ENCODE measurements around the gene CDK2AP2. TPM values are rescaled to one million over a fixed set of nuclear protein-coding genes. Genes with fewer than 3 reads are reported as not detected.
"Not testable (repeated sequence)": the region's sequence is repeated elsewhere in the genome, so short reads cannot be mapped to it uniquely, and the experiment has no call there.

Gene CDK2AP2
- total RNA-seq, 4 donors from 2014 or later = 32.0 to 55.2 (median 38.1) TPM

DNA sequence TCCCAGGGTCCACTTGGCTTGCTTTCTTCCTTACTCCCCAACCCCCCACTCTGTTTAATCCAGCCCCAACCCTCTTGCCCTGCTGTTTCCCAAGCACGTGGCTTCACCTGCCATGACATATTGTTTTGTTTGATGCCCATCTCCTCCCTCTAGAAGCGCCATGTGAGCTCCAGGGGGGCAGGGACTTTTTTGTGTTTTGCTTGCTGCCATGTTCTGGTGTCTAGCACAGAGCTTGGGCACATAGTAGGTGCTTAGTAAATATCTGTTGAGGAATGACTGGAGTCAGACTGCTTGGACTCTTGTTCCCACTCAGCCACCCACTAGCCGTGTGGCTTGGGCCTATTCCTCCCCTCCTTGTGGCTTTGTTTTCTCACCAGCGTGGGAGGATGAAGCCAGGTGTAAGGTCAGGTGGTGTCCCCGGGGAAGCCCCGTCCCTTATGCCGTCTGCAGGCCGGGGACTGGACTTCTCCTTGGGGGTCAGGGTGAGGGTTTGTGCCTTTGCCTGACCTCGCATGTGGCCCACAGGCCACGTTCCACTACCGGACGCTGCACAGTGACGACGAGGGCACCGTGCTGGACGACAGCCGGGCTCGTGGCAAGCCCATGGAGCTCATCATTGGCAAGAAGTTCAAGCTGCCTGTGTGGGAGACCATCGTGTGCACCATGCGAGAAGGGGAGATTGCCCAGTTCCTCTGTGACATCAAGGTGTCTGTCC lies 21.3 kb downstream of the CDK2AP2 start:
- Histone ChIP-seq H3K9me3 (no peaks in the 10 kb centered on the region), H3K4me1 (peaks cover 19 to 48% (median 23%) of the 10 kb centered on the region in 3 donors), H3K27ac (peak overlapping the region in 1 of 4 donors; percentile 44), H3K4me3 (no peak overlapping the region), H3K36me3 (peaks cover 18 to 49% (median 42%) of the 10 kb centered on the region in 3 donors), H3K27me3 (no peaks in the 10 kb centered on the region)
- TF ChIP-seq, protein P1, sequence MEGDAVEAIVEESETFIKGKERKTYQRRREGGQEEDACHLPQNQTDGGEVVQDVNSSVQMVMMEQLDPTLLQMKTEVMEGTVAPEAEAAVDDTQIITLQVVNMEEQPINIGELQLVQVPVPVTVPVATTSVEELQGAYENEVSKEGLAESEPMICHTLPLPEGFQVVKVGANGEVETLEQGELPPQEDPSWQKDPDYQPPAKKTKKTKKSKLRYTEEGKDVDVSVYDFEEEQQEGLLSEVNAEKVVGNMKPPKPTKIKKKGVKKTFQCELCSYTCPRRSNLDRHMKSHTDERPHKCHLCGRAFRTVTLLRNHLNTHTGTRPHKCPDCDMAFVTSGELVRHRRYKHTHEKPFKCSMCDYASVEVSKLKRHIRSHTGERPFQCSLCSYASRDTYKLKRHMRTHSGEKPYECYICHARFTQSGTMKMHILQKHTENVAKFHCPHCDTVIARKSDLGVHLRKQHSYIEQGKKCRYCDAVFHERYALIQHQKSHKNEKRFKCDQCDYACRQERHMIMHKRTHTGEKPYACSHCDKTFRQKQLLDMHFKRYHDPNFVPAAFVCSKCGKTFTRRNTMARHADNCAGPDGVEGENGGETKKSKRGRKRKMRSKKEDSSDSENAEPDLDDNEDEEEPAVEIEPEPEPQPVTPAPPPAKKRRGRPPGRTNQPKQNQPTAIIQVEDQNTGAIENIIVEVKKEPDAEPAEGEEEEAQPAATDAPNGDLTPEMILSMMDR (IDR thresholded peaks at IDR 0.05) = no peak
- TF ChIP-seq POLR2A (IDR thresholded peaks at IDR 0.05) = no peak
- intact Hi-C loops (cut with DNase I) = no loop called here
- DNase-seq = no peak
- 67 to 87% methylated on average over 4 to 12 of the region's 20 CpGs for WGBS, 2 donors

DNA sequence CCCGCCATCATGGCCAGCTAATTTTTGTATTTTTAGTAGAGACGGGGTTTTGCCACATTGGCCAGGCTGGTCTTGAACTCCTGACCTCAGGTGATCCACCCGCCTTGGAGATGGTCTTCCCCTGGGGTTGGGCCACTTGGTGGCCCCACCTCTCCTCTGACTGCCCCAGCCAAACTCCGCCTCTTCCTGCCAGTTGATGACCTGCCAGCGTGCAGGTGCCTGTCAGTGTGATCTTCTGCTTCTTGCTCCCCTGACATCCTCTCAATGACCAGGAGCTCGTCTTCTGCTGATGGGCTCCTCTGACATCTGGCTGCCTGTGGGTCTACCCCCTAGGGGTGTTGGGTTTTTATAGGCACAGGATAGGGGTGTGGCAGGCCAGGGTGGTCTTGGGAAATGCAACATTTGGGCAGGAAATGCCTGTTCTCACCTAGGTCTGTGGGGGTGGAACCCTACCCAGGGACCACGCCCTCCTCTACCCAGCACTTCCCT lies 22.0 kb downstream of the CDK2AP2 start:
- H3K9me3 ChIP-seq; intact Hi-C loops (cut with DNase I); H3K4me3 ChIP-seq; H3K27me3 ChIP-seq; DNase-seq: not testable (repeated sequence)
- WGBS, 2 donors = 61 to 70% methylated on average over 7 of the region's 7 CpGs
- Histone ChIP-seq H3K27ac (peak overlapping the region in 1 of 4 donors; percentile 44), H3K36me3 (peaks cover 11 to 42% (median 35%) of the 10 kb centered on the region in 3 donors), H3K4me1 (peaks cover 19 to 48% (median 23%) of the 10 kb centered on the region in 3 donors)
- peak in 1 of 4 donors; percentile 29 for TF ChIP-seq POLR2A (IDR thresholded peaks at IDR 0.05)

DNA sequence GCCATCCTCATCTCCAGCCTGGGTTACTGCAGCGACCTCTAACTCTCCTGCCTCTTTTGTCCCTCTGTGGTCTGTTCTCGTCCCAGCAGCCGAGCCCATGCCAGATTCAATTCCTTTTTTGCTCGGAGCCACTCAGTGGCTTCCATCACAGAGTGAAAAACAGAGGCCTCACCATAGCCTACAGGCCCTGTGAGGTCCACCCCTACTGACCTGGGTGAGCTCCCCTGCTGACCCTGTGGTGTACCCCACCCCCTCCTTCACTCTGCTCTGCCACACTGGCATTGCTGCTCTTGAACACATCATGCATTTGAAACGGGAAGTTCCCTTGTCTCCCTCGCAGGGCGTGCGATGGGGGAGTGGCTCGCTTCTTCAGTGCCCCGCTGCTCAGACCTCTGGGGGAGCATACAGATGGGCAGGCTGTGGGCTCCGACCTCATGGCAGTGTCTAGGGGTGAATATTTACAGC lies 23.1 kb downstream of the CDK2AP2 start:
- H3K9me3 ChIP-seq = no peaks in the 10 kb centered on the region
- no peak for DNase-seq
- peaks cover 8 to 32% (median 26%) of the 10 kb centered on the region in 3 donors for H3K36me3 ChIP-seq
- H3K4me1 ChIP-seq = peaks cover 19 to 48% (median 23%) of the 10 kb centered on the region in 3 donors
- intact Hi-C loops (cut with DNase I) = no loop called here
- peak overlapping the region in 3 of 4 donors; percentile 65 to 92 (median 91) for H3K27ac ChIP-seq
- H3K27me3 ChIP-seq = no peaks in the 10 kb centered on the region
- peak overlapping the region in 1 of 4 donors; percentile 6 for H3K4me3 ChIP-seq
- WGBS, 2 donors = 64 to 76% methylated on average over 6 to 11 of the region's 11 CpGs
- TF ChIP-seq, protein P1 (IDR thresholded peaks at IDR 0.05) = no peak
- TF ChIP-seq POLR2A (IDR thresholded peaks at IDR 0.05) = no peak

DNA sequence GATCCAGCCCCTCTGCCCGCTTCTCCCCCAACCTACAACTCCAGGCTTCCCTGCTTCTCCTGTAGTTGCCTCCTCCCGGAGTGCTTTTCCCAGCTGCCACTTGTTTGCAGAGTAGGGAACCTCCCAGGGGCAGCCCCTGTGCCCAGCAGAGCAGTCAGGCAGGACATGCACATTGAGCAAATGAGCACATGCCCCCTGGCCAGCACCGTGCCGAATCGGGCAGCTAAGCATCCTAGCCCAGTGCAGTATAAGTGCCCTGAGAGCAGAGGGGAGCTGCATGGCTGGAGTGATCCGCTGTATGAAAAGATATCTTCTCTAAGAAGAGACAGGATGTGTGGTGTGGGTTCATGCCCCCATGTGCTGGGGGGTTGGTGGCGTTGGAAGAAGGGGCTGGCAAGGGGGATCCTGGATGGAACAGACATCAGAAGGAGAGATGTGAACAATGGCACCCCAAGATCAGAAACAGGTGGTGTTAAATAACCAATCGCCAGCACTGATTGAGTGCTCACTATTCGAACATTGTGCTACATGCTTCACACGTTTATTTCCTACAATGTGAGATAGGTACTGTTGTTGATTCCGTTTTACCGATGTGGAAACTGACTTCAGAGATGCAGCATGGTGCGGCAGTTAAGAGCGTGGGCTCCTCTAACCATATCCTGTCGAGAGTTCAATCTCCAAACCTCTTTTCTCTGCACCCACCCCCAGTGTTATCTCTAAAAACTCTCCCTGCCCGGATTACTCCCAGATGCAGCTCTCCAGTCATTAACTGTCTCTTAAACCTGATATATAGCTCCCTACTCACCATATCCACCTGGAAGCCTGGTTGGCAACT lies 23.9 kb downstream of the CDK2AP2 start:
- 78 to 81% methylated on average over 10 to 12 of the region's 16 CpGs for WGBS, 2 donors
- intact Hi-C loops (cut with DNase I) = no loop called here
- peak overlapping the region; percentile 35 to 73 (median 56) for H3K4me3 ChIP-seq

More for the DNA sequence above, 23.9 kb downstream of the CDK2AP2 start:
- H3K36me3 ChIP-seq = peaks cover 0 to 23% (median 17%) of the 10 kb centered on the region in 3 donors
- DNase-seq = no peak
- H3K27ac ChIP-seq = peak overlapping the region; percentile 80 to 92 (median 89)
- TF ChIP-seq, protein P1 (IDR thresholded peaks at IDR 0.05) = no peak
- no peak for TF ChIP-seq POLR2A (IDR thresholded peaks at IDR 0.05)
- no peaks in the 10 kb centered on the region for H3K9me3 ChIP-seq
- H3K27me3 ChIP-seq = no peaks in the 10 kb centered on the region
- H3K4me1 ChIP-seq = peaks cover 19 to 48% (median 23%) of the 10 kb centered on the region in 3 donors

All from esophagus squamous epithelium (tissue), 5 donors.